ENCODE measurements around the gene MSI1.

The MSI1 gene

GRCh38 chr12:120292661-120293531 is 76.1 kb downstream of the MSI1 start, which contains the start of gene RNU4-1:
TSS of gene RNU4-1 (minus strand) at chr12:120293237.
- no peaks in the 10 kb centered on the region for H3K36me3 Mint-ChIP-seq (ENCODE audit: low read depth)
- no peaks in the 10 kb centered on the region for H3K4me1 Mint-ChIP-seq (ENCODE audit: low read depth)
- peaks cover 2% of the 10 kb centered on the region for H3K27me3 Mint-ChIP-seq
- no peak within 1 kb of the TSS for H3K27ac Mint-ChIP-seq
- intact Hi-C loops (cut with micrococcal nuclease) = loop anchor here (1.0 kb wide), 1 partner anchor 9 kb away; the partner anchor contains the start of gene SIRT4
- no peaks in the 10 kb centered on the region for H3K9me3 Mint-ChIP-seq
- H3K4me3 Mint-ChIP-seq = no peak within 1 kb of the TSS

- Mint-ChIP-seq H3K36me3 (ENCODE audit: low read depth) (no peaks in the 10 kb centered on the region), H3K4me1 (ENCODE audit: low read depth) (no peaks in the 10 kb centered on the region), H3K4me3 (no peak overlapping the region), H3K27me3 (peaks cover 6% of the 10 kb centered on the region), H3K9me3 (no peaks in the 10 kb centered on the region), H3K27ac (no peak overlapping the region)
- intact Hi-C loops (cut with micrococcal nuclease) = no loop called here
Observed at GRCh38 chr12:120292411-120292660, 76.6 kb downstream of the MSI1 start.

Measured in dendritic cell treated with granulocyte-macrophage colony-stimulating factor and Interleukin-4, amounts not matched to agents 40 ng/mL and 50 ng/mL, for 4 days (primary cell).